Measurements from ENCODE around the gene GORASP1.

The GORASP1 gene

GRCh38 chr3:39079530-39079929, 27.9 kb downstream of the GORASP1 start:
- Histone ChIP-seq H3K9ac (ENCODE audit: low read depth, low read length, poor library complexity) (no peak overlapping the region), H2BK15ac (ENCODE audit: low read length) (no peak overlapping the region), H2BK12ac (ENCODE audit: low read length) (no peak overlapping the region), H4K8ac (ENCODE audit: low read depth, low read length) (no peak overlapping the region), H3K9me3 (replicated peaks in 1 of 2; ENCODE audit: control insufficient read depth in 2 of 2, insufficient read depth in 1 of 2, low read depth in 1 of 2, low read length in 2 of 2) (no peaks in the 10 kb centered on the region), H3K18ac (ENCODE audit: low read length) (no peak overlapping the region), H4K91ac (ENCODE audit: low read depth, low read length, poor library complexity) (no peak overlapping the region), H3K27me3 (ENCODE audit: control insufficient read depth in 3 of 3, insufficient read depth in 3 of 3, low read depth in 1 of 3, low read length in 3 of 3) (no peaks in the 10 kb centered on the region), H3K79me1 (ENCODE audit: low read depth, low read length) (no peaks in the 10 kb centered on the region), H3K23ac (ENCODE audit: low read depth, low read length, poor library complexity) (no peak overlapping the region), H2BK5ac (ENCODE audit: low read length) (no peak overlapping the region), H2BK120ac (ENCODE audit: low read depth, low read length) (no peak overlapping the region), H3K4me1 (ENCODE audit: control insufficient read depth in 2 of 2, insufficient read depth in 1 of 2, low read depth in 1 of 2, low read length in 2 of 2) (no peaks in the 10 kb centered on the region), H3K4me3 (ENCODE audit: low read length in 2 of 2) (no peak overlapping the region), H3K14ac (ENCODE audit: low read length) (no peak overlapping the region), H2AK5ac (ENCODE audit: low read depth, low read length) (no peak overlapping the region), H3K36me3 (replicated peaks in 1 of 2; ENCODE audit: control insufficient read depth in 2 of 2, insufficient read depth in 2 of 2, low read length in 2 of 2) (peaks cover 22 to 84% of the 10 kb centered on the region in 2 donors), H2AFZ (ENCODE audit: low read length) (no peak overlapping the region), H3K4me2 (ENCODE audit: insufficient read depth, low read length, poor library complexity, severe bottlenecking) (no peak overlapping the region), H3K27ac (replicated peaks; ENCODE audit: low read length) (no peak overlapping the region), H3K4ac (ENCODE audit: low read length) (no peak overlapping the region)
- no peak for DNase-seq (ENCODE audit: low spot score)

- H2BK12ac ChIP-seq (ENCODE audit: low read length), result no peak overlapping the region
- no peak overlapping the region for H3K14ac ChIP-seq (ENCODE audit: low read length)
- H3K36me3 ChIP-seq (replicated peaks in 1 of 2; ENCODE audit: control insufficient read depth in 2 of 2, insufficient read depth in 2 of 2, low read length in 2 of 2), result peaks cover 20 to 95% of the 10 kb centered on the region in 2 donors
- H2BK15ac ChIP-seq (ENCODE audit: low read length), result no peak overlapping the region
- no peak overlapping the region for H2BK120ac ChIP-seq (ENCODE audit: low read depth, low read length)
- no peak overlapping the region for H4K91ac ChIP-seq (ENCODE audit: low read depth, low read length, poor library complexity)
- H3K4me1 ChIP-seq (ENCODE audit: control insufficient read depth in 2 of 2, insufficient read depth in 1 of 2, low read depth in 1 of 2, low read length in 2 of 2), result no peaks in the 10 kb centered on the region
- no peak overlapping the region for H4K8ac ChIP-seq (ENCODE audit: low read depth, low read length)
- no CpG with 5 or more reads among the region's 10 CpGs for WGBS, 2 donors (ENCODE audit: extremely low coverage in 2 of 2, insufficient read length in 2 of 2, insufficient replicate concordance in 1 of 2)
- no peak overlapping the region for H2AFZ ChIP-seq (ENCODE audit: low read length)
- no peak overlapping the region for H3K9ac ChIP-seq (ENCODE audit: low read depth, low read length, poor library complexity)
- H3K4me2 ChIP-seq (ENCODE audit: insufficient read depth, low read length, poor library complexity, severe bottlenecking), result no peak overlapping the region
- no peak overlapping the region for H3K4me3 ChIP-seq (ENCODE audit: low read length in 2 of 2)
- H3K23ac ChIP-seq (ENCODE audit: low read depth, low read length, poor library complexity), result no peak overlapping the region
- H3K27me3 ChIP-seq (ENCODE audit: control insufficient read depth in 3 of 3, insufficient read depth in 3 of 3, low read depth in 1 of 3, low read length in 3 of 3), result no peaks in the 10 kb centered on the region
- H3K79me1 ChIP-seq (ENCODE audit: low read depth, low read length), result no peaks in the 10 kb centered on the region
- no peak overlapping the region for H3K18ac ChIP-seq (ENCODE audit: low read length)
- H3K9me3 ChIP-seq (replicated peaks in 1 of 2; ENCODE audit: control insufficient read depth in 2 of 2, insufficient read depth in 1 of 2, low read depth in 1 of 2, low read length in 2 of 2), result no peaks in the 10 kb centered on the region
- H2BK5ac ChIP-seq (ENCODE audit: low read length), result no peak overlapping the region
- no peak overlapping the region for H3K4ac ChIP-seq (ENCODE audit: low read length)
- no peak overlapping the region for H3K27ac ChIP-seq (replicated peaks; ENCODE audit: low read length)
- H2AK5ac ChIP-seq (ENCODE audit: low read depth, low read length), result no peak overlapping the region
- DNase-seq (ENCODE audit: low spot score), result no peak
Measured at GRCh38 chr3:39075910-39076309, 31.5 kb downstream of the GORASP1 start.

- no peak overlapping the region for H2BK12ac ChIP-seq (ENCODE audit: low read length)
- H4K91ac ChIP-seq (ENCODE audit: low read depth, low read length, poor library complexity), result no peak overlapping the region
- H3K4me3 ChIP-seq (ENCODE audit: low read length in 2 of 2), result no peak overlapping the region
- H3K4me2 ChIP-seq (ENCODE audit: insufficient read depth, low read length, poor library complexity, severe bottlenecking), result no peak overlapping the region
- no CpG with 5 or more reads among the region's 3 CpGs for WGBS, 2 donors (ENCODE audit: extremely low coverage in 2 of 2, insufficient read length in 2 of 2, insufficient replicate concordance in 1 of 2)
- H3K4me1 ChIP-seq (ENCODE audit: control insufficient read depth in 2 of 2, insufficient read depth in 1 of 2, low read depth in 1 of 2, low read length in 2 of 2), result no peaks in the 10 kb centered on the region
- no peak overlapping the region for H3K27ac ChIP-seq (replicated peaks; ENCODE audit: low read length)
- no peak overlapping the region for H3K18ac ChIP-seq (ENCODE audit: low read length)
- no peak overlapping the region for H2BK120ac ChIP-seq (ENCODE audit: low read depth, low read length)
- H4K8ac ChIP-seq (ENCODE audit: low read depth, low read length), result no peak overlapping the region
- no peaks in the 10 kb centered on the region for H3K27me3 ChIP-seq (ENCODE audit: control insufficient read depth in 3 of 3, insufficient read depth in 3 of 3, low read depth in 1 of 3, low read length in 3 of 3)
- H3K9ac ChIP-seq (ENCODE audit: low read depth, low read length, poor library complexity), result no peak overlapping the region
- H3K23ac ChIP-seq (ENCODE audit: low read depth, low read length, poor library complexity), result no peak overlapping the region
- peaks cover 10 to 79% of the 10 kb centered on the region in 2 donors for H3K36me3 ChIP-seq (replicated peaks in 1 of 2; ENCODE audit: control insufficient read depth in 2 of 2, insufficient read depth in 2 of 2, low read length in 2 of 2)
- no peak overlapping the region for H2AK5ac ChIP-seq (ENCODE audit: low read depth, low read length)
- H3K4ac ChIP-seq (ENCODE audit: low read length), result no peak overlapping the region
- no peak for DNase-seq (ENCODE audit: low spot score)
- no peak overlapping the region for H2BK5ac ChIP-seq (ENCODE audit: low read length)
- H2AFZ ChIP-seq (ENCODE audit: low read length), result no peak overlapping the region
- no peak overlapping the region for H2BK15ac ChIP-seq (ENCODE audit: low read length)
- no peak overlapping the region for H3K14ac ChIP-seq (ENCODE audit: low read length)
- no peaks in the 10 kb centered on the region for H3K9me3 ChIP-seq (replicated peaks in 1 of 2; ENCODE audit: control insufficient read depth in 2 of 2, insufficient read depth in 1 of 2, low read depth in 1 of 2, low read length in 2 of 2)
- no peaks in the 10 kb centered on the region for H3K79me1 ChIP-seq (ENCODE audit: low read depth, low read length)
Measured at GRCh38 chr3:39068556-39068955, 38.9 kb downstream of the GORASP1 start.

DNA sequence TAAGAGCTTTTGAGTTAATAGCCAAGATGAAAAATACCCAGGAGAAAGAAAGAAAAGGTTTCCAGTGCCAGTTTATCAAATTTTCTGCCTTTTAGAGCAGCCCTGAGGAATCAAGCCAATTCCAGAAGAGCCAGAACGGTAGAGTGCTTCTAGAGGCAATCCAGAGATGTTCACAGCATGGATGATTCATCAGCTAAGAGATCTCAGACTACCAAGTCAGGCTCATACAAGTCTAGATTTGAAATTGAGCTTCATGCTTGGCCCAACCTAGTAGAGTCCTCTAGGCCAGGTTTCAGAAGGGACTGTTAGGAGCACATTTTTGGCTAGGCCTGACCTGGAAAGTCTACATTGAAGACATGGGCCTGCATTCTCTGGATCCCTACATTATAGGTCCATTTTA, 40.1 kb downstream of the GORASP1 start:
- DNase-seq (ENCODE audit: low spot score), result no peak
- Histone ChIP-seq H3K4me1 (ENCODE audit: control insufficient read depth in 2 of 2, insufficient read depth in 1 of 2, low read depth in 1 of 2, low read length in 2 of 2) (no peaks in the 10 kb centered on the region), H3K23ac (ENCODE audit: low read depth, low read length, poor library complexity) (no peak overlapping the region), H3K79me1 (ENCODE audit: low read depth, low read length) (no peaks in the 10 kb centered on the region), H3K4me2 (ENCODE audit: insufficient read depth, low read length, poor library complexity, severe bottlenecking) (no peak overlapping the region), H2BK15ac (ENCODE audit: low read length) (no peak overlapping the region), H3K9me3 (replicated peaks in 1 of 2; ENCODE audit: control insufficient read depth in 2 of 2, insufficient read depth in 1 of 2, low read depth in 1 of 2, low read length in 2 of 2) (no peaks in the 10 kb centered on the region), H3K4ac (ENCODE audit: low read length) (no peak overlapping the region), H3K14ac (ENCODE audit: low read length) (no peak overlapping the region), H3K9ac (ENCODE audit: low read depth, low read length, poor library complexity) (no peak overlapping the region), H2BK120ac (ENCODE audit: low read depth, low read length) (no peak overlapping the region), H2AK5ac (ENCODE audit: low read depth, low read length) (no peak overlapping the region), H2BK5ac (ENCODE audit: low read length) (no peak overlapping the region), H3K36me3 (replicated peaks in 1 of 2; ENCODE audit: control insufficient read depth in 2 of 2, insufficient read depth in 2 of 2, low read length in 2 of 2) (peaks cover 9 to 71% of the 10 kb centered on the region in 2 donors), H4K91ac (ENCODE audit: low read depth, low read length, poor library complexity) (no peak overlapping the region), H3K4me3 (ENCODE audit: low read length in 2 of 2) (no peak overlapping the region), H2BK12ac (ENCODE audit: low read length) (no peak overlapping the region), H3K27ac (replicated peaks; ENCODE audit: low read length) (no peak overlapping the region), H2AFZ (ENCODE audit: low read length) (no peak overlapping the region), H3K27me3 (ENCODE audit: control insufficient read depth in 3 of 3, insufficient read depth in 3 of 3, low read depth in 1 of 3, low read length in 3 of 3) (no peaks in the 10 kb centered on the region), H3K18ac (ENCODE audit: low read length) (no peak overlapping the region), H4K8ac (ENCODE audit: low read depth, low read length) (no peak overlapping the region)
- WGBS, 2 donors (ENCODE audit: extremely low coverage in 2 of 2, insufficient read length in 2 of 2, insufficient replicate concordance in 1 of 2), result no CpG with 5 or more reads among the region's 1 CpG

Data from neuronal stem cell (in vitro differentiated cells).